ENCODE data around the gene LCNL1.
"Not testable (repeated sequence)": the region's sequence is repeated elsewhere in the genome, so short reads cannot be mapped to it uniquely, and the experiment has no call there.

The LCNL1 gene

DNA sequence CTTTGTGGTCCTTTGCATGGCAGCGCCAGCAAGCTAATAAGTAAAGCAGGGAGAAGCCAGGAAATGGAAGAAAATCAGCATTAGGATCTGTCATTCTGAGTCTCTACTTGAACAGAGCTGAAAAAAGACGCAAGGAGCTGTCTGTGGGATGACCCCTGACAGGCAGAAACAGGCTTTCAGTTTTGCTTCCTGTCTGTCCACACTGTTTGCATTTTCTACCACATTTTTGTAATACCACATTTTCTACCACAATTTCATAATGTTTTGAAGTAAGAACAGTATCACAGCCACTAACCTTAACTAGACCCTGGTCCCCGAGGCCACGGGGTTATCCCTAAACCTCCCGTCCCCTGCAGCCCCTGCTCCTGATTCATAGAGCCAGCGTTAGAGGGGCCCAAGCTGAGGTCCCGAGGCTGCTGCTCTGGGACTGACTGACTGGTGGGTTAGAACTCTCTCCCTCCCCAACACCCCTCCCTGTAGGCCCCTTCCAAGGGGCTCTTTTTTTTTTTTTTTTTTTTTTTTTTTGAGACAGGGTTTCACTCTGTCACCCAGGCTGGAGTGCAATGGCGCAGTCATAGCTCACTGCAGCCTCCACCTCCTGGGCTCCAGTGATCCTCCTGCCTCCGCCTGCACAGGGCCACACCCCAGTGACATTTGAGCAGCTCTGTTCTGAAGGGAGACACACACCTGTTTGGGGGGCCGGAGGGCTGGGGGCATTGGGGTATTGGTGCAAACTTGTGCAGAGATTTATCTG, 17.6 kb downstream of the LCNL1 start:
- Histone ChIP-seq H3K23ac (ENCODE audit: low read length in 2 of 2) (no peak overlapping the region), H2BK15ac (ENCODE audit: low read depth, poor library complexity, severe bottlenecking) (no peak overlapping the region), H3K4ac (ENCODE audit: low read depth in 1 of 2, low read length in 2 of 2) (no peak overlapping the region), H2AFZ (ENCODE audit: low read depth, low read length) (no peak overlapping the region), H2BK12ac (ENCODE audit: low read length in 2 of 2) (peak overlapping the region in 1 of 2 experiments; percentile 68), H3K79me1 (replicated peaks; ENCODE audit: low read length, poor library complexity, severe bottlenecking) (no peaks in the 10 kb centered on the region), H2BK5ac (ENCODE audit: low read depth, low read length, poor library complexity, severe bottlenecking) (no peak overlapping the region), H3K9me3 (ENCODE audit: control insufficient read depth, low read length) (no peaks in the 10 kb centered on the region), H3K27ac (ENCODE audit: low read length, poor library complexity, severe bottlenecking) (peak overlapping the region; percentile 72), H4K91ac (ENCODE audit: low read length) (no peak overlapping the region), H4K8ac (ENCODE audit: low read length) (peak overlapping the region; percentile 83), H3K14ac (ENCODE audit: low read length in 2 of 2) (no peak overlapping the region), H3K4me2 (ENCODE audit: low read length, poor library complexity, severe bottlenecking) (peak overlapping the region; percentile 13), H3K27me3 (ENCODE audit: control insufficient read depth in 1 of 2, insufficient read depth in 1 of 2, low read length in 2 of 2) (peaks cover 0 to 5% of the 10 kb centered on the region in 2 experiments), H3K9ac (ENCODE audit: low read length) (no peak overlapping the region), H2AK5ac (ENCODE audit: low read length, severe bottlenecking) (no peak overlapping the region), H2BK120ac (ENCODE audit: low read depth, low read length) (no peak overlapping the region), H3K36me3 (ENCODE audit: control insufficient read depth in 1 of 2, insufficient read depth in 2 of 2, low read depth in 1 of 2, low read length in 2 of 2) (peaks cover 0 to 7% of the 10 kb centered on the region in 2 experiments), H3K4me1 (ENCODE audit: control insufficient read depth, insufficient read depth, low read depth, low read length) (peaks cover 47% of the 10 kb centered on the region), H3K4me3 (ENCODE audit: insufficient read depth in 1 of 2, low read depth in 1 of 2, low read length in 2 of 2) (no peak overlapping the region), H3K18ac (ENCODE audit: low read depth in 1 of 2, low read length in 2 of 2) (no peak overlapping the region)
- peak; percentile 79 for DNase-seq
- 66% methylated on average over 10 of the region's 10 CpGs for WGBS

DNA sequence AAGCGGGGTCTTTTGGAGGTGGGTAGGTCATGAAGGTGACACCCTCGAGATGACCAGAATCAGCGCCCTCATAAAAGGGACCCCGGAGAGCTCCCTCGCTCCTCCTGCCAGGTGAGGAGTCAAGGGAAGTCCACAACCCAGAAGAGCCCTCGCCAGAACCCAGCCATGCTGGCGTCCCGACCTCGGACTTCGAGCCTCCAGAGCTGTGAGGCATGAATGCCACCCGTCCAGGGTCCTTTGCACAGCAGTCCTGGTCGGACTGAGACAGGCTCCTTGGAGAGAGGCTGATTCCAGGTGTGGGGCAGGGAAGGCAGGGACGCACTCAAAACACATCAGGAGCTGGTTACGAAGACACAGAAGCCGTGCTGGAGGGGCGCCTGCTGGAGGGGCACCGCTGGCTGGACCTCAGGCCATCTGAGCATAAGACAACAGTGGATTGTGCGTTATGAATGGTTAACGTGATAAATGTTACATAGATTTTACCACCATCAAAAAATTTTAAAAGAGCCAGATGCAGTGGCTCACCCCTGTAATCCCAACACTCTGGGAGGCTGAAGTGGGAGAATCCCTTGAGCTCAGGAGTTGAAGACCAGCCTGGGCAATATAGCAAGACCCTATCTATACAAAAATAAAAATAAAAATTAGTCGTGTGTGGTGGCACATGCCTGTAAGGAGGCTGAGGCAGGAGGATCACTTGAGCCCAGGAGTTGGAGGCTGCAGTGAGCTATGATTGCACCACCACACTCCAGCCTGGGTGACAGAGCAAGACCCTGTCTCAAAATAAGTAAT, 19.3 kb downstream of the LCNL1 start:
- no peak overlapping the region for H3K9ac ChIP-seq (ENCODE audit: low read length)
- H3K4me3 ChIP-seq (ENCODE audit: insufficient read depth in 1 of 2, low read depth in 1 of 2, low read length in 2 of 2): no peak overlapping the region
- H3K4me2 ChIP-seq (ENCODE audit: low read length, poor library complexity, severe bottlenecking): no peak overlapping the region
- no peak overlapping the region for H3K18ac ChIP-seq (ENCODE audit: low read depth in 1 of 2, low read length in 2 of 2)
- H2AFZ ChIP-seq (ENCODE audit: low read depth, low read length): no peak overlapping the region
- H3K4ac ChIP-seq (ENCODE audit: low read depth in 1 of 2, low read length in 2 of 2): peak overlapping the region in 1 of 2 experiments; percentile 31
- no peaks in the 10 kb centered on the region for H3K9me3 ChIP-seq (ENCODE audit: control insufficient read depth, low read length)
- H3K14ac ChIP-seq (ENCODE audit: low read length in 2 of 2): no peak overlapping the region
- no peaks in the 10 kb centered on the region for H3K36me3 ChIP-seq (ENCODE audit: control insufficient read depth in 1 of 2, insufficient read depth in 2 of 2, low read depth in 1 of 2, low read length in 2 of 2)
- H2BK15ac ChIP-seq (ENCODE audit: low read depth, poor library complexity, severe bottlenecking): peak overlapping the region; percentile 67
- peak overlapping the region in 1 of 2 experiments; percentile 35 for H2BK12ac ChIP-seq (ENCODE audit: low read length in 2 of 2)
- no peak for DNase-seq
- peak overlapping the region; percentile 47 for H4K91ac ChIP-seq (ENCODE audit: low read length)
- no peak overlapping the region for H3K27ac ChIP-seq (ENCODE audit: low read length, poor library complexity, severe bottlenecking)
- H3K4me1 ChIP-seq (ENCODE audit: control insufficient read depth, insufficient read depth, low read depth, low read length): peaks cover 34% of the 10 kb centered on the region
- H3K23ac ChIP-seq (ENCODE audit: low read length in 2 of 2): no peak overlapping the region
- WGBS: 93% methylated on average over 17 of the region's 20 CpGs
- no peak overlapping the region for H2BK120ac ChIP-seq (ENCODE audit: low read depth, low read length)
- no peak overlapping the region for H2BK5ac ChIP-seq (ENCODE audit: low read depth, low read length, poor library complexity, severe bottlenecking)
- H2AK5ac ChIP-seq (ENCODE audit: low read length, severe bottlenecking): no peak overlapping the region
- H3K27me3 ChIP-seq (ENCODE audit: control insufficient read depth in 1 of 2, insufficient read depth in 1 of 2, low read length in 2 of 2): peaks cover 0 to 3% of the 10 kb centered on the region in 2 experiments
- no peaks in the 10 kb centered on the region for H3K79me1 ChIP-seq (replicated peaks; ENCODE audit: low read length, poor library complexity, severe bottlenecking)
- no peak overlapping the region for H4K8ac ChIP-seq (ENCODE audit: low read length)

GRCh38 chr9:137002646-137003041, 19.9 kb downstream of the LCNL1 start:
- Histone ChIP-seq H3K4ac (ENCODE audit: low read depth in 1 of 2, low read length in 2 of 2) (no peak overlapping the region), H3K27ac (ENCODE audit: low read length, poor library complexity, severe bottlenecking) (no peak overlapping the region), H3K9ac (ENCODE audit: low read length) (no peak overlapping the region), H2BK15ac (ENCODE audit: low read depth, poor library complexity, severe bottlenecking) (no peak overlapping the region), H2BK5ac (ENCODE audit: low read depth, low read length, poor library complexity, severe bottlenecking) (no peak overlapping the region), H3K4me3 (ENCODE audit: insufficient read depth in 1 of 2, low read depth in 1 of 2, low read length in 2 of 2) (no peak overlapping the region), H3K4me1 (ENCODE audit: control insufficient read depth, insufficient read depth, low read depth, low read length) (peaks cover 34% of the 10 kb centered on the region), H2BK12ac (ENCODE audit: low read length in 2 of 2) (peak overlapping the region in 1 of 2 experiments; percentile 21), H2BK120ac (ENCODE audit: low read depth, low read length) (no peak overlapping the region), H3K9me3 (ENCODE audit: control insufficient read depth, low read length) (no peaks in the 10 kb centered on the region), H4K8ac (ENCODE audit: low read length) (no peak overlapping the region), H3K36me3 (ENCODE audit: control insufficient read depth in 1 of 2, insufficient read depth in 2 of 2, low read depth in 1 of 2, low read length in 2 of 2) (no peaks in the 10 kb centered on the region), H3K79me1 (replicated peaks; ENCODE audit: low read length, poor library complexity, severe bottlenecking) (no peaks in the 10 kb centered on the region), H2AK5ac (ENCODE audit: low read length, severe bottlenecking) (no peak overlapping the region), H3K14ac (ENCODE audit: low read length in 2 of 2) (no peak overlapping the region), H4K91ac (ENCODE audit: low read length) (peak overlapping the region; percentile 47), H2AFZ (ENCODE audit: low read depth, low read length) (no peak overlapping the region), H3K27me3 (ENCODE audit: control insufficient read depth in 1 of 2, insufficient read depth in 1 of 2, low read length in 2 of 2) (no peaks in the 10 kb centered on the region), H3K4me2 (ENCODE audit: low read length, poor library complexity, severe bottlenecking) (no peak overlapping the region), H3K18ac (ENCODE audit: low read depth in 1 of 2, low read length in 2 of 2) (no peak overlapping the region), H3K23ac (ENCODE audit: low read length in 2 of 2) (no peak overlapping the region)
- no peak for DNase-seq
- WGBS: 93% methylated on average over 10 of the region's 10 CpGs

- H3K14ac ChIP-seq (ENCODE audit: low read length in 2 of 2); H3K4me3 ChIP-seq (ENCODE audit: insufficient read depth in 1 of 2, low read depth in 1 of 2, low read length in 2 of 2); H3K27ac ChIP-seq (ENCODE audit: low read length, poor library complexity, severe bottlenecking); H3K9me3 ChIP-seq (ENCODE audit: control insufficient read depth, low read length); H3K36me3 ChIP-seq (ENCODE audit: control insufficient read depth in 1 of 2, insufficient read depth in 2 of 2, low read depth in 1 of 2, low read length in 2 of 2); H2BK120ac ChIP-seq (ENCODE audit: low read depth, low read length); H3K9ac ChIP-seq (ENCODE audit: low read length); H3K27me3 ChIP-seq (ENCODE audit: control insufficient read depth in 1 of 2, insufficient read depth in 1 of 2, low read length in 2 of 2); H2AK5ac ChIP-seq (ENCODE audit: low read length, severe bottlenecking); H2BK12ac ChIP-seq (ENCODE audit: low read length in 2 of 2); DNase-seq; H4K91ac ChIP-seq (ENCODE audit: low read length); H3K79me1 ChIP-seq (replicated peaks; ENCODE audit: low read length, poor library complexity, severe bottlenecking); H3K4ac ChIP-seq (ENCODE audit: low read depth in 1 of 2, low read length in 2 of 2); H4K8ac ChIP-seq (ENCODE audit: low read length); H2AFZ ChIP-seq (ENCODE audit: low read depth, low read length); H2BK5ac ChIP-seq (ENCODE audit: low read depth, low read length, poor library complexity, severe bottlenecking); H3K4me2 ChIP-seq (ENCODE audit: low read length, poor library complexity, severe bottlenecking); H3K23ac ChIP-seq (ENCODE audit: low read length in 2 of 2); H2BK15ac ChIP-seq (ENCODE audit: low read depth, poor library complexity, severe bottlenecking); H3K18ac ChIP-seq (ENCODE audit: low read depth in 1 of 2, low read length in 2 of 2): not testable (repeated sequence)
- 21% methylated on average over 15 of the region's 17 CpGs for WGBS
- H3K4me1 ChIP-seq (ENCODE audit: control insufficient read depth, insufficient read depth, low read depth, low read length): peaks cover 36% of the 10 kb centered on the region
Measured at GRCh38 chr9:137004285-137004684, 21.5 kb downstream of the LCNL1 start.
